ENCODE results near the gene PRIMPOL.

DNA sequence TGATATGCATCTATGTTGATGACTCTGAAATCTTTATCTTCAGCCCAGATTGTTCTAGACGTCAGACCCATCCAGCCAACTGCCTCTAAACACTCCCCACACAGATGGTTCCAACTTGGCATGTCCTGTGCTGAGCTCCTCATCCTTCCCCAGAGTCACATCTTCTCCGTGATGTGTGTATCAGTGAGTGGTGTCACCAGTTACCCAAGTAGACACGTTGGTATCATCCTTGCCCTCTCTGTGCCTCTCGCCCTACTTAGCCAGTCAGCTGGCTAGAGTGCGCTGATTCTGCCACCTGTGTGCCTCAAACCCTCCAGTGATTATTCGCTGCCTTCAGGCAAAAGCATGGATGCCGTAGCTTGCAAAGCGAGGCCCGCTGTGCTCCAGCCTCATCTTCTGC lies 18.6 kb downstream of the PRIMPOL start:
- TF ChIP-seq POLR2AphosphoS5 (IDR thresholded peaks at IDR 0.05; ENCODE audit: low read depth, low read length) (no peak), POLR2A (IDR thresholded peaks at IDR 0.05; ENCODE audit: low read depth, low read length) (no peak), TAF1 (IDR thresholded peaks at IDR 0.05; ENCODE audit: low read depth, low read length) (no peak), SPI1 (IDR thresholded peaks at IDR 0.05; ENCODE audit: low read depth, low read length) (no peak), PAX5 (IDR thresholded peaks at IDR 0.05; ENCODE audit: insufficient read depth, low read length, severe bottlenecking) (no peak), POU2F2 (IDR thresholded peaks at IDR 0.05; ENCODE audit: low read depth, low read length) (no peak)
